Tibial nerve (tissue), 3 donors: ENCODE measurements around the gene FAM149B1.

ENCODE experiments used
- CTCF ChIP-seq, 5 experiments: fragments of 200-600 bp in 3 of 5; fragments of 450-650 bp in 2 of 5; sonication (generic) in 3 of 5; IDR thresholded peaks; one replicate each; pipeline ENCODE4 v1.5.1; 2016 to 2019; ENCODE audit warnings: antibody characterized with exemption in 5 of 5, mild to moderate bottlenecking in 3 of 5, moderate library complexity in 2 of 5
- POLR2A ChIP-seq, 2 donors: fragments of 450-650 bp; IDR thresholded peaks; one replicate each; pipeline ENCODE4 v1.6.1; 2017; ENCODE audit warnings: antibody characterized with exemption in 2 of 2, mild to moderate bottlenecking in 2 of 2, moderate library complexity in 2 of 2

GRCh38 chr10:73119952-73120351, 48.0 kb upstream of the FAM149B1 start:
- TF ChIP-seq CTCF (IDR thresholded peaks at IDR 0.05) (no peak), POLR2A (IDR thresholded peaks at IDR 0.05) (no peak)
